Central memory CD4-positive, alpha-beta T cell (primary cell): ENCODE results near the gene EIF4G3.
"Not testable (repeated sequence)": the region's sequence is repeated elsewhere in the genome, so short reads cannot be mapped to it uniquely, and the experiment has no call there.

ENCODE experiments used
- DNase-seq: peaks from one replicate; pipeline ENCODE4 v3.0.0; 2022

EIF4G3 gene

GRCh38 chr1:20928146-20928545 lies 248.6 kb downstream of the EIF4G3 start:
- DNase-seq: no peak

- DNase-seq: no peak
These were observed 255.4 kb downstream of the EIF4G3 start for GRCh38 chr1:20921285-20921684.

- DNase-seq: no peak
These were observed 263.5 kb downstream of the EIF4G3 start for GRCh38 chr1:20913242-20913641.

GRCh38 chr1:20907526-20907925 lies 269.2 kb downstream of the EIF4G3 start:
- not testable (repeated sequence) for DNase-seq

GRCh38 chr1:20903437-20903836 lies 273.3 kb downstream of the EIF4G3 start:
- DNase-seq: no peak

GRCh38 chr1:20900056-20900455 lies 276.6 kb downstream of the EIF4G3 start:
- DNase-seq: no peak

- DNase-seq: no peak
These were observed 277.3 kb downstream of the EIF4G3 start for GRCh38 chr1:20899154-20899972.

- DNase-seq: no peak
These were observed 279.9 kb downstream of the EIF4G3 start for GRCh38 chr1:20896826-20897225.

- DNase-seq: no peak
These were observed 282.8 kb downstream of the EIF4G3 start for GRCh38 chr1:20893931-20894330.

- no peak for DNase-seq
These were observed 285.6 kb downstream of the EIF4G3 start for GRCh38 chr1:20891091-20891490.

GRCh38 chr1:20887246-20887645 lies 289.5 kb downstream of the EIF4G3 start:
- DNase-seq: no peak

- DNase-seq: no peak
These were observed 291.6 kb downstream of the EIF4G3 start for GRCh38 chr1:20885121-20885520.

- DNase-seq: no peak
These were observed 292.2 kb downstream of the EIF4G3 start for GRCh38 chr1:20884513-20884912.

- no peak for DNase-seq
These were observed 292.9 kb downstream of the EIF4G3 start for GRCh38 chr1:20883766-20884165.

GRCh38 chr1:20882837-20883236 lies 293.9 kb downstream of the EIF4G3 start:
- no peak for DNase-seq

- no peak for DNase-seq
These were observed 297.9 kb downstream of the EIF4G3 start for GRCh38 chr1:20878799-20879198.

- no peak for DNase-seq
These were observed 301.3 kb downstream of the EIF4G3 start for GRCh38 chr1:20875198-20875973.

GRCh38 chr1:20873311-20873710 lies 303.4 kb downstream of the EIF4G3 start:
- no peak for DNase-seq

- no peak for DNase-seq
These were observed 305.3 kb downstream of the EIF4G3 start for GRCh38 chr1:20871419-20871818.

GRCh38 chr1:20870718-20871117 lies 306.0 kb downstream of the EIF4G3 start:
- DNase-seq: no peak

GRCh38 chr1:20868263-20868662 lies 308.4 kb downstream of the EIF4G3 start:
- no peak for DNase-seq

GRCh38 chr1:20867847-20868246 lies 308.9 kb downstream of the EIF4G3 start:
- no peak for DNase-seq

GRCh38 chr1:20867062-20867461 lies 309.6 kb downstream of the EIF4G3 start:
- no peak for DNase-seq

- no peak for DNase-seq
These were observed 311.7 kb downstream of the EIF4G3 start for GRCh38 chr1:20865001-20865400.
